GM21390 (cell line): ENCODE measurements around the gene ZNF526.
A peak's percentile ranks its signal among the peaks of the same experiment; 100 is the strongest.
"Not testable (repeated sequence)": the region's sequence is repeated elsewhere in the genome, so short reads cannot be mapped to it uniquely, and the experiment has no call there.

ENCODE experiments used
- ATAC-seq: cut with Tn5 transposase; IDR thresholded peaks from one replicate; pipeline ENCODE4 v1.9.1; 2021; ENCODE audit not compliant: unreplicated experiment

Gene ZNF526

DNA sequence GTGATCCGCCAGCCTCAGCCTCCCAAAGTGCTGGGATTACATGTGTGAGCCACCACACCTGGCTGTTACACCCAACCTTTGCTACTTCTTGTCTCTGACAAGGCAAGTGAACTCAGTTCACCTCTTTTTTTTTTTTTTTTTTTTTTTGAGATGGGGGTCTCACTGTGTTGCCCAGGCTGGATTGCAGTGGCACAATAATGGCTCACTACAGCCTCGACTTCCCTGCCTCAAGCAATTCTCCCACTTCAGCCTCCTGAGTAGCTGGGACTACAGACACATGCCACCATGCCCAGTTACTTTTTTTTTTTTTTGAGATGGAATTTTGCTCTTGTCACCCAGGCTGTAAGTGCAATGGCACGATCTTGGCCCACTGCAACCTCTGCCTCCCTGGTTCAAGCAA lies 37.7 kb downstream of the ZNF526 start:
- ATAC-seq, result not testable (repeated sequence)

DNA sequence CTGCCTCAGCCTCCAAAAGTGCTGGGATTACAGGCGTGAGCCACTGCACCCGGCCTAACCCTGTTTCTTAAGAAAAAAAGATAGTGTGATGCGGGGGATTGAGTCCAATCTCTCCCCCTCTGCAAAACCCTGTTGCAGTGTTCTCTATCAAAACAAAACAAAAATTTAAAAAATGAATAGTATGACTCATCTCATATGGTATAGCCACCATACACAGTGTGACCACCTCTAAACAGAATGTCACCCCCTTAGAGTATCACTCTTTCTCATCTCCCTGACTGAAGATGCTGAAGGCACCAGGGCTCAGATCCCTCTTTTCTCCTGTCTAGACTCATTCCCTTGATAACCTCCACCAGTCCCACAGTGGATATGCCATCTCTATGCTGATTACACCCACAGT lies 41.7 kb downstream of the ZNF526 start:
- ATAC-seq, result no peak

DNA sequence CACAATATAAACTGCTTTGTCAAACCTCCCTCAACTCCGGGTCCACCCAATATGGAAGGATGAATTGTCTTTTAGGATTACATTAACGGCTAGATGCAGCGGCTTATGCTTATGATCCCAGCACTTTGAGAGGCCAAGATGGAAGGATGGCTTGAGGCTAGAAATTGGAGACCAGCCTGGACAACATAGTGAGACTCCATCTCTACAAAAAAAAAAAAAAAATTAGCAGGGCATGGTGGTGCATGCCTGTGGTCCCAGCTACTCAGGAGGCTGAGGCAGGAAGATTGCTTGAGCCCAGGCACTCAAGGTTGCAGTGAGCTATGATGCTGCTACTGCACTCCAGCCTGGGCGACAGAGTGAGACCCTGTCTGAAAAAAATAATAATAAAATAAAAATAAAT lies 46.0 kb downstream of the ZNF526 start:
- not testable (repeated sequence) for ATAC-seq

DNA sequence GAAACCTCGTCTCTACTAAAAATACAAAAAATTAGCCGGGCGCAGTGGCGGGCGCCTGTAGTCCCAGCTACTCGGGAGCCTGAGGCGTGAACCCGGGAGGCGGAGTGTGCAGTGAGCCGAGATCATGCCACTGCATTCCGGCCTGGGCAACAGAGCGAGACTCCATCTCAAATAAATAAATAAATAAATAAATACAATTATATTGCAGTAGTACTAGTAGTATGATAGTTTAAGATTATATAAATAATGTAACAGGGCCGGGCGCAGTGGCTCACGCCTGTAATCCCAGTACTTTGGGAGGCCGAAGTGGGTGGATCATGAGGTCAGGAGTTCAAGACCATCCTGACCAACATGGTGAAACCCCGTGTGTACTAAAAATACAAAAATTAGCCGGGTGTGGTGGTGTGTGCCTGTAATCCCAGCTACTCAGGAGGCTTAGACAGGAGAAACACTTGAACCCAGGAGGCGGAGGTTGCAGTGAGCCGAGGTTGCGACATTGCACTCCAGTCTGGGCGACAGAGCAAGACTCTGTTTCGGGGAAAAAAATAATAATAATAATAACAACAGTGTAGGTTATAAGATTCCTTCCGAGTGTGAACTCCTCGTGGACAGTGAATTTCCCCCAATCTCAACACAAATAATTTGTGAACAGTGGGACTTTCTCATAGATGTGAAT lies 47.0 kb downstream of the ZNF526 start:
- not testable (repeated sequence) for ATAC-seq

DNA sequence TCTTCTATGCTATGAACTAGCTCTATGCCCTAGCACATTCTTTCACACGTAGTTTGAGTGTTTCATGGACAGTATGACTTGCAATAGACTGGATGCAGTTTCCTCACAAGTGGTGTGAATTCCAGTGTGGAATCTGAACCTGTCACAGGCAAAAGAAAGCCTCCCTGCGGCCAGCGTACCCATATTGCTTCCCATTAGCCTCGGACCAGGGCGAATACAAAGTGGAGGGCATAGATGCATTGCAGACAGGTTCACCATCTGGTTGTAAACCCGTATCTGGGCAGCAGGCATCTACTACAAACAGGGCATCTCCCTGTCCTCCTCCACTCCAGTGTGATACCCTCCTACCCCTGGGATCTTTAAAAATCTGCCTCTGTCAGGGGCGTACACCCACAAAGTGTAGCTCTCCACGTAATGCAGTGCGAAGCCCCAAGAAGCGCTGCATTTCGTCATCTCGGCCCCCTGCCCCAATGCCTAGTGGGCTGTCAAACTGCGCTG lies 47.6 kb downstream of the ZNF526 start:
- no peak for ATAC-seq

DNA sequence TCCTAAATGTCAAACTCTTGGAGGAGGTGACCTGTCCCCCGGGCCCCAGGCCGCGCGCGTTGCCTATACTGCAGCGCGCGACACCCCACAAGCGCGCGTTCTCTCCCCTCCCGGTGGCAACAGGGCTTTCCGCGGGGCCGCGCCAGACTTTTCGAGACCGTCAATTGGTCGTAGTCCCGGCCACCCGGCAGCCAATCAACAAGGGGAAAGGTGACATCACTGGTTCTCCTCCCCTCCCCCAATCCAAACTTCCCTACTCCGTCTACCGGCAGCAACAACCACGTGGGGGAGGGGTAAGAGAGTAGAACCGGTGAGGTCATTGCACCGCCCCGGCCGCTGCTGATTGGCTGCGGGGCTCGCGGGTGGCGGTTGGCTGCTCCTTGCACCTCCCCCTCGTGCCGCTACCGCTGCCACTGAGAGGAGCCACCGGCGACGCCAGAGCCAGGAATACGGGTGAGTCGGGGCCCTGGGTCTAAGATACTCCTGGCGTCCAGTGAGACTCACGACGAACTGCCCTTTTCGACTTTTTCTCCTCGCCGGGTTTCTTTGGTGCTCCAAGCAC lies 48.1 kb downstream of the ZNF526 start:
- ATAC-seq, result peak; percentile 48

DNA sequence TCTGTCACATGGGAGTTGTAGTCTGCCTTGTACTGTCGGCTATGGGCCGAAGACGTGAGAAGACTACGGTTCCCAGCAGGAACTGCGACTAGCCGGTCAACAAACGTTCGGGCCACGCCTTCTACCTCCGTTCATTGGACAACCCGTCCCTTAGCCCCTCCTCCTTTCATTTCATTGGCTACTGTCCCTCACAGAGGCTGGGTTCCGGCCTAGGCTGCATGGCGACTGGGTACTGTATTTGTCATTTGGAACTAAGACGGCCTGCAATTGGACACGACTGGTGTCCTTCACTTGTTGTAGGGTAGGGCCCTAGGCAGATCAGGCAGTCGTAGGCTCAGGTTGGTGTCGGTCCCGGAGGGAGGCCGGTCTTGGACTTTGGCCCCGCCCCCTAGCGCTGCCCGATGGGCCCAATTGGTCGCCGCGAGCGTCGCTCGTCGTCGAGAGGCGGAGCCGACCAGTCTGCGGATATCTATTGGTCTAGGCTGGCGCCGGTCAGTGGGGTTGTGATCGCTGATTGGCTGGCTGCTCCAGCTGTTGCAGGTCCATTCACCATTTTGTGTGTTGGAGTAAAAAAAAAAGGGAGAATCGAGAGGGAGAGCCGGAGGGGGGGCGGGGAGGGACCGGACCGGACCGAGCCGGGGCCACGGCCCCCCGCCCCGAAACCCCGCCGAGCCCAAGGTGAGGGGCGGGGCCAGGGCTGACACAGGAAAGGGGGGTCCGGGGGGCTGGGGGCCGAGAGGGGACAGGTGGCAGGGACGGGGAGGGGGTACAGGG lies 48.8 kb downstream of the ZNF526 start, which contains the start of gene CIC:
CIC (plus strand) TSS at position 549 of the 774 bp plus-strand sequence. CDS start 2,532 bp downstream, outside the sequence.
- peak; percentile 77 for ATAC-seq

DNA sequence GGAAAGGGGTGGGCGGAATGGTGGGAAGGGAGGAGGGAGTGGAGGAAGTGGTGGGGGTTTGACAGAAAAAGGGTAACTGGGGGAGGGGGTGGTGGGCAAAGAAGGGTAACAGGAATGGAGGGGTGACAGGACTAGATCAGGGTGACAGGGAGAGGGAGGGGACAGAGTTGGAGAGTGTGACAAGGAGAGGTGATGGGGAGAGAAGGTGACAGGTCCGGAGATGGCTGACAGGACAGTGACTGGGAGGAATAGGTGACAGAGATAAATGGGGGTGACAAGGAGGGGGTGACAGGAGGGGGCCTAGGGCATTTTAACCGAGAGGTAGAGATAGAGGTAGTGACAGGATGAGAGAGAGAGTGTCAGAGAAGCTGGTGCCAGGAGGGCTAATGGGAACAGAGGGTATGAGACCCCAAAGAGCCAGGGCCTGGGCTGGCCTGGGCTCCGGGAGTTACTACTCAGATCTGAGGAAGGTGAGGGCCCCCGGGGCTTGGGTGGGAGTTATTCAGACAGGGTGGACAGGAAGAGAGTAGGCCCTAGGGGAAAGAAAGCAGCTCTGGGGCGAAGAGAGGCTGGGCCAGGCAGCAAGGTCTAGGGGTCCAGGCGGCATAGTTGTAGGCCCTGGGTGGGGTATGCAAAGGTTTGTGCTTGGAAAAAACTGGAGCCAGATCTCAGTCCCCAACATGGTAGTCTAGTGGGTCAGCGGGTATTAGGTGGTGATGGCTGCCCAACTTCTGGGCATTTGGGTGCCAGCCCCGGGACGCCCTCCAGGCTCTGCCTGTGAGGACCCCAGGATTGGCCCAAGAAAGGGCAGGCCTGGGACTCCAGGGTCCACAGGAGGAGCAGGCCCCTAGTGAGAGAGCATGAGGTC lies 49.6 kb downstream of the ZNF526 start:
- ATAC-seq, result no peak

DNA sequence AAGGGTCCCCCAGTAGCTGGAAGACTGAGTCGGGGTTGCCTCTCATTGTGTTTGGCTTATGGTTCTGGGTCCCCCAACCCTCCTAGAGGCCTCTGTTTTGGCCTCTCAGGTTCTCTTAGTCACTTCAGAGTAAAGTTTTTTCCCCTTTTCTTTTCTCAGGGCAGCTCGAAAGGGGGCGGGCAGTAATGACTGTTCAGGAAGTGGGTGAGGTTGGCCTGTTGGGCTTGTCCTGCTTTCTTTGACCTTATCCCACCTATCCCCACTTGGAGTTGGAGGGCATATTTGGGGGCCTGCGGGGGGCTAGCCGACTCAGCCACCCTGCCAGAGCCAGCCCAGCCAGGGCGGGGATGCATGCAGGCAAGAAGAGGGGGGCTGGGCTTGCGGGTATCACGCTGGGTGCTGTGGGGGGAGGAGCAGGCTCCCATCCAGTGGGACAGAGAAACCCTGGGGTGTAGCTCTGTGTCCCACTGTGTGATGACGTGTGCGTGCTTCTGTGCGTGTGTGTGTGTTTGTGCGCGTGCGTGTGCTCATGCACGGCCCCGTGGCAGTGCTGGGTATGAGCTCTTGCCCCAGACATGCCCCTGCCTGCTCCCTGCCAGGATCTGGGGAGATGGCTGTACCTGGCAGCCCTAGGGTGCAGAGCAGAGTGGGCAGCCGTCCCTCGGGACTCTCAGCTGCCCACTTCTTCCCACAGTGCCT lies 50.4 kb downstream of the ZNF526 start:
- ATAC-seq, result no peak

DNA sequence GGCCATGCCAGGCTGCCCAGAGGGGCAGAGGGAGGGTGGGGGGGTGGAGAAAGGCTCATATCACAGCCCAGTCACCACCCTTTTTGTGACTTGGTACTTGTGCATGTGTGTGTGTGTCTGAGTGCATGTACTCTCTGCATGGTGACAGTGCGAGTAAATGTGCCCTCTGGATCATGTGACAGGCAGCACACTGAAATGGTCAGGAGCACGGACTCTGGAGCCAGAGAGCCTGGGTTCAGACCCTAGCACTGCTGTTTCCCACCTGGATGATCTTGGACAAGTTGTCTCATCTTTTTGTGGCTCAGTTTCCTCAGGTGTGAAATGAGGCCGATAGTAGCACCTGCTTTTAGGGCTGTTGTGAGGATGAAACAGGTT lies 50.9 kb downstream of the ZNF526 start:
- no peak for ATAC-seq

DNA sequence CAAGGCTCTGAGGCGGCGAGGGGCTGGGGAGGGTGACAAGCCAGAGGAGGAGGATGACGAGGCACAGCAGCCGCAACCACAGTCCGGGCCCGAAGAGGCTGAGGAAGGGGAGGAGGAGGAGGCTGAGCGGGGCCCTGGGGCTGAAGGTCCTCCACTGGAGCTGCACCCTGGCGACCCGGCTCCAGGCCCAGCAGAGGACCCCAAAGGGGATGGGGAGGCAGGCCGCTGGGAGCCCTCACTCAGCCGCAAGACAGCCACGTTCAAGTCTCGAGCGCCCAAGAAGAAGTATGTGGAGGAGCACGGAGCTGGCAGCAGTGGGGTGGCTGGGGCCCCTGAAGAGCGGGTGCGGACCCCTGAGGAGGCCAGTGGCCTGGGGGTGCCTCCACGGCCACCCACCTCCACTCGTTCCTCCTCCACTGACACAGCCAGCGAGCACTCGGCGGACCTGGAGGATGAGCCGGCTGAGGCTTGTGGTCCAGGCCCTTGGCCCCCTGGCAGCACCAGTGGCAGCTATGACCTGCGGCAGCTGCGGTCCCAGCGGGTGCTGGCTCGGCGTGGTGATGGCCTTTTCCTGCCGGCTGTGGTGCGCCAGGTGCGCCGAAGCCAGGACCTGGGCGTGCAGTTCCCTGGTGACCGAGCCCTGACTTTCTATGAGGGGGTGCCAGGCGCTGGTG lies 51.9 kb downstream of the ZNF526 start:
- ATAC-seq, result no peak

DNA sequence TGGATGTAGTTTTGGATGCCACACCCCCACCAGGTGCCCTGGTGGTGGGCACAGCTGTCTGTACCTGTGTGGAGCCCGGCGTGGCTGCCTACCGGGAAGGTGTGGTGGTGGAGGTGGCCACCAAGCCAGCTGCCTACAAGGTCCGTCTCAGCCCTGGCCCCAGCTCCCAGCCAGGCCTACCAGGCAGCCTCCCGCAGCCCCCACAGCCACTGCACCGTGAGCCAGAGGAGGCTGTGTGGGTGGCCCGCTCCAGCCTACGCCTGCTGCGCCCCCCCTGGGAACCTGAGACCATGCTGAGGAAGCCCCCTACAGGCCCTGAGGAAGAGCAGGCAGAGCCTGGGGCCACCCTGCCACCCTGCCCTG lies 52.4 kb downstream of the ZNF526 start:
- ATAC-seq, result no peak

DNA sequence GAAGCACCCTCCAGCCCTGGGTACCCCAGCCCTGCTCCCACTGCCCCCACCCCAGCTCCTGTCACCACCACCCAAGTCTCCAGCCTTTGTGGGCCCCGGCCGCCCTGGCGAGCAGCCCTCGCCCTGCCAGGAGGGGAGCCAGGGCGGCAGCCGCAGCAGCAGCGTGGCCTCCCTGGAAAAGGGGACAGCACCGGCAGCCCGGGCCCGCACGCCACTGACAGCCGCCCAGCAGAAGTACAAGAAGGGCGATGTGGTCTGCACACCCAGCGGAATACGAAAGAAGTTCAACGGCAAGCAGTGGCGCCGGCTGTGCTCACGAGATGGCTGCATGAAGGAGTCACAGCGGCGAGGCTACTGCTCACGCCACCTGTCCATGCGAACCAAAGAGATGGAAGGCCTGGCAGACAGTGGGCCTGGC lies 52.9 kb downstream of the ZNF526 start:
- ATAC-seq, result no peak

DNA sequence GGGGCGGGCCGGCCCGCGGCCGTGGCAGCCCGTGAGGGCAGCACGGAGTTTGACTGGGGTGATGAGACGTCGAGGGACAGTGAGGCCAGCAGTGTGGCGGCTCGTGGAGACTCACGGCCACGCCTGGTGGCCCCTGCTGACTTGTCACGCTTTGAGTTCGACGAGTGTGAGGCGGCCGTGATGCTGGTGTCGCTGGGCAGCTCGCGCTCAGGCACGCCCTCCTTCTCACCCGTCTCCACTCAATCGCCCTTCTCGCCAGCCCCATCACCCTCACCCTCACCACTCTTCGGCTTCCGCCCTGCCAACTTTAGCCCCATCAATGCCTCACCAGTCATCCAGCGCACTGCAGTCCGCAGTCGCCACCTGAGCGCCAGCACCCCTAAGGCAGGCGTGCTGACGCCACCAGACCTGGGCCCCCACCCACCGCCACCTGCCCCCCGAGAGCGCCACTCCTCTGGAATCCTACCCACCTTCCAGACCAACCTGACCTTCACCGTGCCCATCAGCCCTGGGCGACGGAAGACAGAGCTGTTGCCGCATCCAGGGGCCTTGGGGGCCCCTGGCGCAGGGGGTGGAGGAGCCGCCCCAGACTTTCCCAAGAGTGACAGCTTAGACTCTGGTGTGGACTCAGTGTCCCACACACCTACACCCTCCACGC lies 53.4 kb downstream of the ZNF526 start:
- no peak for ATAC-seq

DNA sequence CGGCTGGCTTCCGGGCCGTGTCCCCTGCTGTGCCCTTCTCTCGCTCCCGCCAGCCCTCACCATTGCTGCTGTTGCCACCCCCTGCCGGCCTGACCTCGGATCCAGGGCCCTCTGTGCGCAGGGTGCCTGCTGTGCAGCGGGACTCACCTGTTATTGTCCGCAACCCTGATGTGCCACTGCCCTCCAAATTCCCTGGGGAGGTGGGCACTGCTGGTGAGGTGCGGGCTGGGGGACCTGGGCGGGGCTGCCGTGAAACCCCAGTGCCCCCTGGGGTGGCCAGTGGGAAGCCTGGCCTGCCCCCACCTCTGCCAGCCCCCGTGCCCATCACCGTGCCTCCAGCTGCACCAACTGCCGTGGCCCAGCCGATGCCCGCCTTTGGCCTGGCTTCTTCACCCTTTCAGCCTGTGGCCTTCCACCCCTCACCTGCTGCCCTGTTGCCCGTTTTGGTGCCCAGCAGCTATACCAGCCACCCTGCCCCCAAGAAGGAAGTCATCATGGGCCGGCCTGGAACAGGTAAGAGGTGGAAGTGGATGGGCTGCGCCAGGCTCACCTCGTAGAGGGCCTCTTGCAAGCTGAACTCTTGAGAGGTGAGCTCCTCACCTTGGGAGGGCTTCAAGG lies 54.1 kb downstream of the ZNF526 start:
- no peak for ATAC-seq

DNA sequence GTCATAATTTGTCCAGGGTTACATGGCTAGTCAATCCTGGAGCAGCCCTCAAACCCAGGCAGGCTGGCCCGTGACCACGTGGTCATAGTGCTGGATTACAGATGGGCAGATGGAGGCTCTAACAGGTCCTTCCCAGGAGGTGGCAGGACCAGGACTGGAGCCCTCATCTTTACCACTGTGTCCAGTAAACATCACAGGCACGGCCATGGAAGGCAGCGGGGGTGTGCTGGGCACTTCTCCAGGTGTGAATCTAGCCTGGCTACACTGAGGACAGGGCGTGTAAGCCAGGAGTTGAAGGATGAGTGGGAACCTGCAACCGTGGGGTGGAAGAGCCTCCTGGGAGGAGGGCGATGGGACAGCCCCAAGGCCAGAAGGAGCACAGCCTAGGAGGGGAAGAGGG lies 55.0 kb downstream of the ZNF526 start:
- no peak for ATAC-seq

DNA sequence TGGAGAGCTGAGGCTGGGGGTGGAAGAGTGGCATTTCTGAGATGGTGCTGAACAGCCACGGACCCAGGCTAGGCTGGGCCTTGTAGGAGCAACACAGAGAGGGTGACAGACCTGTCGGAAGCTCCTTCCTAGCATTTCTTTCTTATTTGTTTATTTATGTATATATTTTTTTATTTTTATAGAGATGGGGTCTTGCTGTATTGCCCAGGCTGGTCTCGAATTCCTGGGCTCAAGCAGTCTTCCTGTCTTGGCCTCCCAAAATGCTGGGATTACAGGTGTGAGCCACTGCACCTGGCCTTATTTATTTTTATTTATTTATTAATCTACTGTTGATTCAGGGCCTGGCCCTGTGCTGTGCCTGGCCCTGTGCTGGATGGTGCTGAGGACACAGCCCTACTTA lies 55.4 kb downstream of the ZNF526 start:
- no peak for ATAC-seq

DNA sequence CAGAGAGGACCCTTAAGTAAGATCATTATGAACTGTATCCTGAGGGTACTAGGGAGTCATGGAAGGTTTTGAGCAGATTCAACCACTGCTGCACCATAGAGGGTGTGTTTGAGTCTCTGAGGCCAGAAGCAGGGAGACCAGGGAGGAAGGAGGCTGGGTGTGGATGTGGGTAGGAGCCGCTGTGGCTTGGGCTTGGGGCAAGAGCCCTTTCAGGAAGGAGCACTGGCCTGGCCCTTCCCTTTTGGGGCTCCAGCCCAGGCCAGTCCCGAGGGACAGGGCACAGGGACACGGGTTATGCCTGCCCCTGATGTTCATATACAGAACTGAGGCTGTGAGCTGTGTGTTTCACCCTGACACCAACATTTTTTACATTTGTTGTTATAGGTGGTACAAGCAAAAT lies 56.2 kb downstream of the ZNF526 start:
- ATAC-seq, result no peak

DNA sequence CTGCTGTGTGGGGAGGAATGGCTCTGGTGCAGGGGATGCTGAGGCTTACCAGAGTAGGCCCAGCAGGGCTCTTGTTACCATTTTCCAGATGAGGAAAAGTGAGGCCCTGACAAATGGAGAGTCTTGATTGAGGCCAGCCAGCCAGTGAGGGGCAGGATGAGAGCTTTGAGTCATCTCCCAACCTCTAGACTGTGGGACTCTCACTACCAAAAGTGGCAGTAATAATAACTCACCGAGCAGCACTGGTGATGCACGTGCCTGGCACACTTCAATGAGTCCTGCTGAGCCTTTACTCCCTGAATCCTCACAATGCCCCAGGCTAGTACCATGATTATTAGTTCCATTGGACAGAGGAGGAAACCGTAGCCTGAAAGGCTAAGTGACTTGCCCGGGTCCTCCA lies 56.7 kb downstream of the ZNF526 start:
- no peak for ATAC-seq
